Measurements from ENCODE around the gene ING5. TPM values are rescaled to one million over a fixed set of nuclear protein-coding genes. Genes with fewer than 3 reads are reported as not detected.

The ING5 gene
- polyA plus RNA-seq, 3 donors from 2014 or later, result 6.9 to 7.9 (median 7.7) TPM

DNA sequence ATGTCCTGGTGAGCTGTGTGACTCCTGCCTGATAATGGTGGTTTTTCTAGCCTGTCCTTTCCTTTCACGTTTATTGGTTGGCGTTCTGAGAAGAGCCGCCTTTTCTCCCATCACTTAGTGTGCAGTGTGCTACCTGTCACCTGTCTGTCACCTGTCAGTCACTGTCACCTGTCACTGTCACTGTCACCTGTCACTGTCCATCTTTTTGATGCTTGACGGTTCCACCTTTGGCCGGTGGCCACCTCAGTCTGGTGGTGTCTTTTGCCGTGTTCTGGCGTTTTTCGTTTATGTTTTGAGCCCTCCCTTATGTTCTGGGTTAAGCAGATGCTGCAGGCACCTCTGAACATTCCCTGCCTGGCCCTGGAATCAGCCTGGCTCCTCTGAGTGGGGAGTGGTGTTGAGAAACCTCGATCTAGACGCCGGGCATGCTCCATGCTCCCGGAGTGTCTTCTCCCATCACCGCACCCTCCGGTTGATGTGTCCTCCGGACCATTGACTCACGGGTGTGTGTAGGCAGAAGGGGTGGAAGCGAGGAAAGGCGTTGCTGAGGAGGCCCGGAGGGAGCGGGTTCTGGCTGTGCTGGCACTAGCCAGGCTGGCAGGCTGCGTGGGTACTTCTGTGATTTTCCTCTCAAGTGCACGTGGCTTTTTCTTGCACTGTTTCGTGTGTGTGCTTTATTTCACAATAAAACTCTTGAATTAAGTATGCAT lies 36.0 kb upstream of the ING5 start:
- peak overlapping the region in 1 of 6 donors; percentile 40 for H3K27ac Mint-ChIP-seq
- peaks cover 9 to 14% of the 10 kb centered on the region in 2 donors for H3K4me1 Mint-ChIP-seq
- no peaks in the 10 kb centered on the region for H3K9me3 Mint-ChIP-seq
- no peak overlapping the region for H3K4me3 Mint-ChIP-seq
- H3K36me3 Mint-ChIP-seq, result peaks cover 0 to 16% (median 12%) of the 10 kb centered on the region in 3 donors
- DNase-seq, result no peak
- H3K27me3 Mint-ChIP-seq (ENCODE audit: low read depth in 3 of 3), result peaks cover 0 to 3% (median 3%) of the 10 kb centered on the region in 3 donors

- peaks cover 9 to 14% of the 10 kb centered on the region in 2 donors for H3K4me1 Mint-ChIP-seq
- no peak overlapping the region for H3K4me3 Mint-ChIP-seq
- no peaks in the 10 kb centered on the region for H3K9me3 Mint-ChIP-seq
- peaks cover 0 to 3% (median 1%) of the 10 kb centered on the region in 3 donors for H3K27me3 Mint-ChIP-seq (ENCODE audit: low read depth in 3 of 3)
- no peak for DNase-seq
- peaks cover 0 to 16% (median 10%) of the 10 kb centered on the region in 3 donors for H3K36me3 Mint-ChIP-seq
- H3K27ac Mint-ChIP-seq, result peak overlapping the region in 1 of 6 donors; percentile 51
Measured at GRCh38 chr2:241666627-241667400, 35.0 kb upstream of the ING5 start.

- Mint-ChIP-seq H3K4me3 (no peak overlapping the region), H3K36me3 (peaks cover 0 to 16% (median 8%) of the 10 kb centered on the region in 3 donors)
Measured at GRCh38 chr2:241668354-241668753, 33.5 kb upstream of the ING5 start.

DNA sequence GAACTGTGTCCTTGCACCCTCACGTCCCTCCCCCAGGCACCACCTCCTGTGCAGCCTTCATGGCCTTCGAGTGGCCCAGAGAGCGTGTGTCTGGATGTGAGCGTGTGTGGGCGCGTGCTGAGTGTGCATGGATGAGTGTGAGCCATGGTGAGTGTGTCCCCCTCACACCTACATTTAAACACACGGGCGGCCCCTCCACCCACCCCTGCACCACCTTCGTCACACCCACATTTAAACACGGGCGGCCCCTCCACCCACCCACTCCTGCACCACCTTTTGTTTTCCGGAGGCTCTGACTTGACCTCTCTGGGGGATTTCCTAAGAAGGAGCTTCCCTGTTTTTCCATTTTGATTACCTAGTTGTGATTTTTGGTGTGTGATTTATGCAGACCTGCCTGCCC lies 33.0 kb upstream of the ING5 start:
- DNase-seq, result no peak
- Mint-ChIP-seq H3K27ac (no peak overlapping the region), H3K36me3 (peaks cover 0 to 16% (median 8%) of the 10 kb centered on the region in 3 donors), H3K9me3 (no peaks in the 10 kb centered on the region), H3K4me1 (peaks cover 15 to 24% of the 10 kb centered on the region in 2 donors), H3K4me3 (no peak overlapping the region), H3K27me3 (ENCODE audit: low read depth in 3 of 3) (peaks cover 0 to 7% (median 0%) of the 10 kb centered on the region in 3 donors)

More at GRCh38 chr2:241668354-241668753, 33.5 kb upstream of the ING5 start:
- no peak overlapping the region for H3K27ac Mint-ChIP-seq
- no peak for DNase-seq
- H3K4me1 Mint-ChIP-seq, result peaks cover 13 to 19% of the 10 kb centered on the region in 2 donors
- H3K9me3 Mint-ChIP-seq, result no peaks in the 10 kb centered on the region
- peaks cover 0 to 7% (median 0%) of the 10 kb centered on the region in 3 donors for H3K27me3 Mint-ChIP-seq (ENCODE audit: low read depth in 3 of 3)

- Mint-ChIP-seq H3K27me3 (ENCODE audit: low read depth in 3 of 3) (peaks cover 0 to 5% (median 0%) of the 10 kb centered on the region in 3 donors), H3K4me3 (no peak overlapping the region), H3K36me3 (peaks cover 0 to 16% (median 5%) of the 10 kb centered on the region in 3 donors), H3K9me3 (no peaks in the 10 kb centered on the region), H3K4me1 (peaks cover 12 to 22% of the 10 kb centered on the region in 2 donors), H3K27ac (no peak overlapping the region)
- no peak for DNase-seq
Measured at GRCh38 chr2:241670333-241671110, 31.3 kb upstream of the ING5 start.

DNA sequence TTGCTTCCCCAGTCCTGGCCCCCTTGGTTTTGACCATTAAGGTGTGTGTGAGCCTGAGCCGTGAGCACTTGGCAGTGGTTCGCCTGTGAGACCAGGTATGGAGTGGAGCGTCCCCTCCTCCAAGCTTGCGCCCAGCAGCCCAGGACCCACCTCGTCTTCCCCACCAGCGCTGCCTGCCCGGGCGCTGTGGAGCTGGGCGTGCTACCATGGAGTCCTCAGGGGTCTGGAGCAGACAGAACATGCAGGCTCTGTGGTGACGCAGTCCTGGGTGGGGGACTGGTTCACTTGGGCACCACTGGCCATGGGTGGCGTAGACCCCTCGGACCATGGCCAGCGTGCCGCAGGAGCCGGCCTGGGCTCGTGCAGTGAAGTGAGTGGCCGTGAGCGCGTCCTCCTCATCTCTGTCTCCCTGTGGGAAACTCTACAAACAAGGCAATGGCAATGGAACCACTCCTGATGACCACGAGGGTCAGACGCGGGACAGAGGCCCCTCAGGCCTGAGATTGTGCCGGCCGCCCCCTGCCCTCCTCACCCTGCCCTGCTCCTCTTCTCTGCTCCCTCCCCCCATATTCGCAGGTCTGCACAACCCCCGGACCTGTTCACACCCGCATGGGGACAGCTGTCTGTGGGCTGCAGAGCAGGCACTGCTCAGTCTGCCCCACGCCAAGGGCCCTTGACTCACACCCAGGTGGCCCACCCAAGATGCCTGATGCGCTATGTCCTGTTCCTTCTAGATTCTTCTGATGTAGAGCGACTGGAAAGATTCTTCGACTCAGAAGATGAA lies 30.2 kb upstream of the ING5 start:
- H3K27ac Mint-ChIP-seq, result no peak overlapping the region
- H3K27me3 Mint-ChIP-seq (ENCODE audit: low read depth in 3 of 3), result peaks cover 0 to 5% (median 0%) of the 10 kb centered on the region in 3 donors
- H3K36me3 Mint-ChIP-seq, result peaks cover 0 to 10% (median 5%) of the 10 kb centered on the region in 3 donors
- DNase-seq, result no peak
- no peak overlapping the region for H3K4me3 Mint-ChIP-seq
- no peaks in the 10 kb centered on the region for H3K9me3 Mint-ChIP-seq
- peaks cover 7 to 12% of the 10 kb centered on the region in 2 donors for H3K4me1 Mint-ChIP-seq

- Mint-ChIP-seq H3K4me1 (peaks cover 7 to 12% of the 10 kb centered on the region in 2 donors), H3K9me3 (no peaks in the 10 kb centered on the region), H3K27ac (peak overlapping the region in 2 of 6 donors; percentile 5 to 40), H3K27me3 (ENCODE audit: low read depth in 3 of 3) (peaks cover 0 to 5% (median 0%) of the 10 kb centered on the region in 3 donors), H3K36me3 (peaks cover 0 to 8% (median 5%) of the 10 kb centered on the region in 3 donors), H3K4me3 (no peak overlapping the region)
- DNase-seq, result no peak
Measured at GRCh38 chr2:241672243-241673188, 29.3 kb upstream of the ING5 start.

GRCh38 chr2:241673189-241673663 lies 28.6 kb upstream of the ING5 start:
- Mint-ChIP-seq H3K36me3 (peaks cover 0 to 8% (median 5%) of the 10 kb centered on the region in 3 donors), H3K9me3 (no peaks in the 10 kb centered on the region), H3K27me3 (ENCODE audit: low read depth in 3 of 3) (peaks cover 0 to 5% (median 0%) of the 10 kb centered on the region in 3 donors), H3K4me3 (no peak overlapping the region), H3K27ac (peak overlapping the region in 3 of 6 donors; percentile 5 to 40 (median 34)), H3K4me1 (peaks cover 7 to 12% of the 10 kb centered on the region in 2 donors)
- peak in 1 of 3 donors; percentile 18 for DNase-seq

DNA sequence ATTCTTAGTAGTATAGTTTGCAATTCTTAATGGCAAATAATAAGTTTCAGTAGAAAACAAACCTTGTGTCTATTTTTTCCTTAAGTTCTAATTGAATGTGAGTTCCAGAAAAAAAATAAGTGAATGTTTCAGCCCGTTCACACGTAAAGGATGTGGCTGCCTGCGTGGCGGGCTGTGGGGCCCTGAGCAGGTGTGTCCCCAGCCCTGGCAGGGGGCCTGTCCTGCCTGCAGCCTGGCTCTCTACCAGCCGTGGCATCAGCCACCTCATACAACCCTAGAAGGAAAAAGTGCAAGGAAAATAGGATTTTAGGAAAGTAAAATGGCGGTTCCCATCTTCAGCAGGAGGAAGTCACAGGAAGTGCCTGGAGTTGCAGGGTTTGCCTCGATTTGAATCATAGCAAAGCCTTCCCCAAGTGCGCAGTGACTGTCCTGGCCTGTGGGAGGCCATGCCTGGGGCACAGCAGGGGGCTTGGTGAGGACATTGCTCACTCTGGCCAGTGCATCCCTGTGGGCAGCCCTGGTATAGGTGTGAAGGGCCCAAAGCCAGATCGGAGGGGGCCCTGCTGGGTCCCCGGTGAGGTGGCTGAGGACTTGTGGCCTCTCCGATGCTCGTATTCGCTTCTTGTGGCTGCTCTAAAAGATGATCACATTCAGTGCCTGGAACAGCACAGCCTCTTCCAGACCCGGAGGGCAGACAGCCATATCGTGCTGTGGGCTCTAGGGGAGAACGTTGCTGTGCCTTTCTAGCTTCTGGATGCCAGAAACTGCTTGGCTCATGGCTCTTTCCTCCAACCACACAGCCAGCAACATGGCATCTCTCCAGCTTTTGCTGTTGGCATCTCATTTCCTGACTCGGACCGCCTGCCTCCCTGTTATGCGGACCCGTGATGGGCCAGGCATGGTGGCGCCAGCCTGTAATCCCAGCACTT lies 27.8 kb upstream of the ING5 start:
- DNase-seq, result no peak
- Mint-ChIP-seq H3K4me1 (peaks cover 7 to 12% of the 10 kb centered on the region in 2 donors), H3K4me3 (no peak overlapping the region), H3K9me3 (no peaks in the 10 kb centered on the region), H3K36me3 (peaks cover 0 to 6% (median 2%) of the 10 kb centered on the region in 3 donors), H3K27ac (peak overlapping the region in 2 of 6 donors; percentile 34 to 71), H3K27me3 (ENCODE audit: low read depth in 3 of 3) (peaks cover 0 to 3% (median 0%) of the 10 kb centered on the region in 3 donors)

DNA sequence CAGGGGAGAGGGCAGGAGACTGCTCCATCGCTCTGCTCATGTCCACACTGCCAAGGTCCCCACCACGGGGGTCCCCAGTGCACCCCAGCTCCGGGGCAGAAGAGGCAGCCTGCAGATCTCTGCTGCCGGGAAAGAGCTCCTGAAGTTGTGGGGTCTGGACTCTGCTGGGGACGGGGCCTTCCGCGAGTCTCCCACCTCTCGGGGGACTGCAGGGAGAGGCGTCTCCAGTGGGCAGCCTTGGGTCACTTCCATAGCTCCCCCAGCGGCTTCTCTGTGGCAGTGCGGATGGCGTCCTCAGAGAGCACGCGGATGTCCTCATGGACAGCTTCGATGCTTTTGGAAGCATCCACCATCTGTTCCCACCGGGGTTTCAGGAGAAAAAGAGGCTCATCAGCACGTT lies 26.0 kb upstream of the ING5 start:
- H3K27ac Mint-ChIP-seq, result no peak overlapping the region
- H3K4me1 Mint-ChIP-seq, result peaks cover 7 to 17% of the 10 kb centered on the region in 2 donors
- H3K27me3 Mint-ChIP-seq (ENCODE audit: low read depth in 3 of 3), result peaks cover 0 to 3% (median 0%) of the 10 kb centered on the region in 3 donors
- H3K4me3 Mint-ChIP-seq, result no peak overlapping the region
- no peaks in the 10 kb centered on the region for H3K9me3 Mint-ChIP-seq
- no peak for DNase-seq
- H3K36me3 Mint-ChIP-seq, result peaks cover 3 to 5% (median 4%) of the 10 kb centered on the region in 3 donors

DNA sequence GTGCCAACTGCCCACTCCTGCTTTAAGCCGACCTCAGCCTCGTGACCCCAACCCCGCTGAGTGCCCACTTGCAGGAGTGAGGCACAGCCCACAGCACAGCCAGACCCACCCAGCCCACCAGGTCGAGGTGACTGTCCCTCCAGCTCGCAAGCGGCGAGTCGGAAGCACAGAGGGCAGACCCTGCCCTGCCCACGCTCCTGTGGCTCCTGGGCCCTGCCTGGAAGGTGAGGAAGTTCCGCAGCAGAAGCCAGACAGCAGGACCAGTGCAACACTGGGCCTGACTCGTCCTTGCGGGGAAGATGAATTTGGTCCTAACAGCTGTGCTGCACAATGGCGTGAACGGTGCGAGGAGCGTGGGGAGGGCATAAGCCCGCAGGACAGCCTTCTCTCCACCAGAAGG lies 25.2 kb upstream of the ING5 start:
- Mint-ChIP-seq H3K9me3 (no peaks in the 10 kb centered on the region), H3K27me3 (ENCODE audit: low read depth in 3 of 3) (peaks cover 0 to 3% (median 0%) of the 10 kb centered on the region in 3 donors), H3K4me3 (no peak overlapping the region), H3K4me1 (peaks cover 7 to 18% of the 10 kb centered on the region in 2 donors), H3K36me3 (peaks cover 3 to 9% (median 4%) of the 10 kb centered on the region in 3 donors), H3K27ac (no peak overlapping the region)
- DNase-seq, result no peak
